DND-41 (cell line): ENCODE measurements around the gene RUFY3.

Experiments
- CTCF ChIP-seq: IDR thresholded peaks from 2 replicates; pipeline ENCODE4 v1.5.1; 2012; ENCODE audit warnings: borderline replicate concordance, low read length, moderate library complexity, mild to moderate bottlenecking; ENCODE audit not compliant: poor library complexity, severe bottlenecking; ENCODE audit errors: extremely low read depth
- EZH2 ChIP-seq: IDR thresholded peaks from 3 replicates; pipeline ENCODE4 v1.6.1; 2012; ENCODE audit warnings: borderline replicate concordance, low read depth, mild to moderate bottlenecking, moderate library complexity, low read length, inconsistent platforms; ENCODE audit not compliant: severe bottlenecking

DNA sequence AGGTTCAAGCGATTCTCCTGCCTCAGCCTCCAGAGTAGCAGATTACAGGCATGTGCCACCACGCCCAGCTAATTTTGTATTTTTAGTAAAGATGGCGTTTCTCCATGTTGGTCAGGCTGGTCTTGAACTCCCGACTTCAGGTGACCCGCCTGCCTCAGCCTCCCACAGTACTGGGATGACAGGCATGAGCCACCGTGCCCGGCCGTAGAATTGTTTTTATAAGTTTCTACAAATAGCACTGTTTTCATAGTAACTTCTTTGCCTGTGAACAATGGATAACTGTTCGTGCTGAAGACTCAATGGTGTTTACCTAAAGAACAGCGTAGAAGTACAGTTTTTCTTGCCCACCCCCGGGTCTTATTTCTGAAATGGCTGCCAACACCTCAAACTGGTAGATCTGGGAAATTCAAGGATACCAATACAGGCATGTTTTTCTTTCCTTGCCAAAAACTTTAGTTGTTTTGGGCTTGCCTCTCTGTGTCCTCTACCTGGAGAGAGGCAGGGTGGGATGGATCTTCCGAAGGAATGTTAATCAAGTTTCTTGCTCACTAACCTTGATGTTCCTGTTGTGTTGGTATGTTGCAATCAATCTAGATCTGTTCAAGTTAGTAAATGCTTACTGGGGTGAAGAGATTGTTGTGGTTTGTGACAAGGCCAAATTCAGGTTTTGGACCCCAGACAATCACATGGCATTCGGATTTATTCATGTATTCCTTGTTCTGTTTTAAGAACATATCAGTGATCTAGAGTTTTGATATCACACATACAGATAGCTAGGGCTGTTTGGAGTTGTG is 2.8 kb upstream of the RUFY3 start:
- no peak for TF ChIP-seq CTCF
- TF ChIP-seq EZH2 = no peak
